Germinal center (tissue), 1 donor: ENCODE measurements around the gene SLC22A9.

Experiments
- DNase-seq: peaks from one replicate; pipeline ENCODE4 v3.0.0; 2012; ENCODE audit warnings: mixed read lengths, low spot score

The SLC22A9 gene

DNA sequence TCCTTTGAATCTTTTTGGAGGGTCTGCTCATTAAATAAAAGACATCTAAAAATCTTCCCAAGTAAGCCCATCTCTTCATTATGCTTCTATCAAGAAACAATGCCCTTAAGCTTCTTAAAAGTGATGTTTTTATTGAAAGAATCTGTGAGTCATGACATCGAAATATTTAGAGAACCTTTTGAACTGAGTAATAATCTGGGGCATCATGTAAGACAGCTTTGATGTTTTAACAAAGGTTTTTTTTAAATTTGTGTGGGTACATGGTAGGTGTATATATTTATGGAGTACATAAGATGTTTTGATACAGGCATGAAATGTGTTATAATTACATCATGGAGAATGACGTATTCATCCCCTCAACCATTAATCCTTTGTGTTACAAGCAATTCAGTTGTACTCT, 74.6 kb downstream of the SLC22A9 start:
- DNase-seq, result no peak

DNA sequence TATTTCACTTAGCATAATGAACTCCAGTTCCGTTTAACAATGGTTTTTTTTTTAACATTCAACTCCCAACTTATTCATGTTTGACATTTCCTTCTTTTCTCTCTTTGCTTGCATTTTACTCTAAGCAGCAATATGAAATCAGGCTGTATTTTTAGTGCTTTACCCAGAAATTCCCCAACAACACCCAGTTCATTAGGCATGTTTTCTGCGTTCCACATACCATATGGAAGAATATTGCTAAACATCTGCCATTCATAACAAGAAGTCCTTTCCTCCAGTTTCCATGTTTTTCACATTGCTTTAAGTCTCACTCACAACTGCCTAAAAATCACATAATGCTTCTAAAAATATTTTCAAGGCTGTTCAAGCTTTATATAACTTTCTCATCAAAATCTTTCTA, 75.5 kb downstream of the SLC22A9 start:
- DNase-seq, result no peak

DNA sequence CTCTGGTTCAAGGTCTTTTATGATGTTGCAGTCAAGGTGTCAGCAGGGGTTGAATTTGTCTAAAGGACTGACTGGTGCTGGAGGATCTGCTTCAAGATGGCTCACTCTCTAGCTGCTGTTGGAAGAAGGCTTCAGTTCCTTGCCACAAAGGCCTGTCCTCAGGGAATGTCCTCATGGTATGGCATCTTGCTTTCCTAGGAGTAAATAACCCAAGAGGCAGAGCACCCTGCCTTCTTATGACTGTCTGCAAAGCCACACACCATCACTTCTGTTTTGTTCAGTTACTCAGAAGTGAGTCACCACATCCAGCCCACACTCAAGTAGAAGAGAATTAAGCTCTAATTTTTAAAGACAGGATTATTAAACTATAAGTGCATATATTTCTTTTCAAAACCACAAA, 76.1 kb downstream of the SLC22A9 start:
- DNase-seq, result no peak

DNA sequence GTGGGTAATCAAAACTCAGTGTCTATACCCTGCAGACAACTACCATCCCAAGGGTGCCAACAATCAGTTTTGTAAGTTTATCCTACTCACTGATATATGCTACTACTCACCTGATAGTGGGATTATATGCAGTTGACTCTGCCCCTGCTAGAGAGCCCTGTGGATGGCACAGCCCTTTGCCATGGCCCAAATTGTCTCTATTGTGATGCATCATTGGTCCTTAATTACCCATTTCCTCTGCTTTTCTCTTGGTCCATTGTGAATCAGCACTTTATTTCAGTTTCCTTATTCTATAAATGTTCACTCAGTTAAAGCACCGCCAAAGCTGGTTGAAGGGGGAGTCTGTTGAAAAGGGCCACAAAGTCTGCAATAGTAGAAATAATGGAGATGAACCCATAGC, 79.1 kb downstream of the SLC22A9 start:
- no peak for DNase-seq

DNA sequence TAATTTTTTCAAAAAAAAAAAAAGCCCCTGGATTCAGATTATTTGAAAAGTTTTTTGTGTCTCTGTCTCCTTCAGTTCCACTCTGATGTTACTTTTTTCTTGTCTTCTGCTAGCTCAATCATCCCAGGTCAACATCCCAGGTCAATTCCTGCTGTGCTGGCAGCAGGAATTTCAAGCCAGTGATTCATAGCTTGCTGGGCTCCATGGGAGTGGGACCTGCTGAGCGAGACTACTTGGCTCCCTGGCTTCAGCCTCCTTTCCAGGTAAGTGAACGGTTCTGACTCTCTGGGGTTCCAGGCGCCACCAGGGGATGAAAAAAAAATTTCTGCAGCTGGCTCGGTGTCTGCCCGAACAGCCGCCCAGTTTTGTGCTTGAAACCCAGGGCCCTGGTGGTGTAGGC, 90.0 kb downstream of the SLC22A9 start:
- DNase-seq, result no peak
